ENCODE measurements around the gene MT1X.

DNA sequence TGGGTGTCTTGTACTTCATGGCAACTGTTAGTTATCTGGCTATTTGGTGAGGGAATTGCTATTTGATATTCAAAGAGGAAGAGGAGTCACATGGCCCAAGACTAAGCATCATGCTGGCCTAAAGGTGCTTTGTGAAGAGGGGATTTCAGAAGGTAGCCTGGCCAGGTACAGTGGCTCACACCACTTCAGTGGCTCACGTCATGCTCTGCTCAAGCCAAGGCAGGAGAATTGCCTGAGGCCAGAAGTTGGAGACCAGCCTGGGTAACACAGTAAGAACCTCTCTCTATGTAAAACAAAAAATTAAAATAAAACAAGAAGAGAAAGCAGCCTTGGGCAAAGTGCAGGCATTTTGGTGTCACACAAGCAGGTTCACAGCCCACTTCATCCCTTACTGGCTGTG lies 37.0 kb upstream of the MT1X start:
- TF ChIP-seq, protein P1, sequence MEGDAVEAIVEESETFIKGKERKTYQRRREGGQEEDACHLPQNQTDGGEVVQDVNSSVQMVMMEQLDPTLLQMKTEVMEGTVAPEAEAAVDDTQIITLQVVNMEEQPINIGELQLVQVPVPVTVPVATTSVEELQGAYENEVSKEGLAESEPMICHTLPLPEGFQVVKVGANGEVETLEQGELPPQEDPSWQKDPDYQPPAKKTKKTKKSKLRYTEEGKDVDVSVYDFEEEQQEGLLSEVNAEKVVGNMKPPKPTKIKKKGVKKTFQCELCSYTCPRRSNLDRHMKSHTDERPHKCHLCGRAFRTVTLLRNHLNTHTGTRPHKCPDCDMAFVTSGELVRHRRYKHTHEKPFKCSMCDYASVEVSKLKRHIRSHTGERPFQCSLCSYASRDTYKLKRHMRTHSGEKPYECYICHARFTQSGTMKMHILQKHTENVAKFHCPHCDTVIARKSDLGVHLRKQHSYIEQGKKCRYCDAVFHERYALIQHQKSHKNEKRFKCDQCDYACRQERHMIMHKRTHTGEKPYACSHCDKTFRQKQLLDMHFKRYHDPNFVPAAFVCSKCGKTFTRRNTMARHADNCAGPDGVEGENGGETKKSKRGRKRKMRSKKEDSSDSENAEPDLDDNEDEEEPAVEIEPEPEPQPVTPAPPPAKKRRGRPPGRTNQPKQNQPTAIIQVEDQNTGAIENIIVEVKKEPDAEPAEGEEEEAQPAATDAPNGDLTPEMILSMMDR (IDR thresholded peaks at IDR 0.05) = no peak
- no peak for TF ChIP-seq POLR2A (IDR thresholded peaks at IDR 0.05)
